ENCODE results near the gene RHOF. TPM values are rescaled to one million over a fixed set of nuclear protein-coding genes. Genes with fewer than 3 reads are reported as not detected.
"Not testable (repeated sequence)": the region's sequence is repeated elsewhere in the genome, so short reads cannot be mapped to it uniquely, and the experiment has no call there.

RHOF gene
- total RNA-seq, 2 donors from 2014 or later: 9.9 to 10.2 TPM

DNA sequence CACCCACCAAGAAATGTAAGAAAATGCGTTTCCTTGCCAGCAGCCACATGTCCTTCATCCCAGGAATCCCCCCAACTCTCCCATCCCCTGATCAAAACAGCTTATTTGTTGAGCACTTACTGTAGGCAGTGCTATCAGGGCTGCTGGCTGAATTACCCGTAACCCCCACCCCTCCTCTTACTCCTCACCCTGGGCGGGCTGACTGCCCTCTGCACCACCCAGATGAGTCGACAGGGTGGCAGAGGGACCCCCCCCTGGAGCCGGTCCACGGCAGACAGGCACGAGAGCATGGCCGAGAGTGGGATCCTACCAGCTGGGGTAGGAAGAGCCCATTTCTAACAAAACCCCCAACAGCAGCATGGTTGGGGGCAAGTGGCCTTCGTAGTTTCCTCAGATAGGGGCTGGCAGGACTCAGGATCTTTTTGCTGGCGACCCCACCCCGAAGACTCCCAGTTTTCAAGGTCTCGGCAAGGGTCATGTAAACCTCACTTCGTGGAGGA is 1.1 kb upstream of the RHOF start:
- ATAC-seq: peak; percentile 19
- 0% methylated on average over 2 to 13 of the region's 13 CpGs for WGBS, 2 donors
- intact Hi-C loops (cut with DNase I): loop anchor here (10.0 kb wide), 1 partner anchor 90 kb away; the partner anchor contains the start of gene PSMD9

DNA sequence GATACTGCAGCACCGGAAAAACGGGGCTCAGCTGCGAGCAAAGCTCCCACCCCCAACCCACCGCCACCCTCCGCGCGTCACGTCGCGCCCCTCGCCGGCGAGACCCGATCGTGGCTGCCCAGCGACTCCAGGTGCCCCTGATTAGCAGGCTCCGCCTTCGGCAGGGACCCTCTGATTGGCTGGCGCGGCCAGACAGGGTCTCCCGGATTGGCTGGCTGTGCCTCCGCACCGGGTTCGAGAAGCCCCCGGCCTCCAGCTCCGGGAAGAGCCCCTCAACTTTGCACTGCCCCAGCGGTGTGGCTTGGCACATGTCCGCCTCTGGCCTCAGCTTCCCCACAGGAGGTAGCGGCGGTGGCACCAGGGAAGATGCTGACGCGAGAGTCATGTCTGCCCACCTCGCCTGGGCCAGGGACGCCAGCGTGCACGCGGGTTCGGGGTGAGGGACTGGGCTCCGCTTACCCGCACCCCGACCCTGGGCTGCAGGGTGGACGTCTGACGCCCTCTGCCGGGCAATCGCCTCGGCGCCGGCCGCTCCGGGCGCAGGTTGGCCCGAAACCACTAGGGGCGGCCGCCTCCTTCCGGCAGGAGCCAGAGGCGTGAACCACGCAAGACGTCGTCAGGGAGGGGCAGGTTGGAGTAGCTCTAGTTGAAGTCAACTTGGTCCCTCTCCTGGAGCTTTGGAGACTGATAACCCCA is 498 bp upstream of the RHOF start:
- H3K36me3 ChIP-seq (replicated peaks in 1 of 2; ENCODE audit: insufficient read depth in 1 of 2, low read depth in 2 of 2): no peaks in the 10 kb centered on the region
- TF ChIP-seq CTCF (IDR thresholded peaks at IDR 0.05) (peak; percentile 100), POLR2A (IDR thresholded peaks at IDR 0.05) (peak in 2 of 3 donors; percentile 51 to 55)
- no peaks in the 10 kb centered on the region for H3K9me3 ChIP-seq
- peak overlapping the region; percentile 4 to 43 for H3K4me3 ChIP-seq
- 0 to 5% methylated on average over 19 to 58 of the region's 59 CpGs for WGBS, 2 donors
- intact Hi-C loops (cut with DNase I): loop anchor here (10.0 kb wide), 1 partner anchor 91 kb away; the partner anchor contains the start of gene PSMD9
- peak overlapping the region; percentile 89 to 100 (median 100) for H3K27ac ChIP-seq
- ATAC-seq (peak; percentile 71), DNase-seq (peak; percentile 92 to 93 (median 92))
- peaks cover 74% of the 10 kb centered on the region for H3K4me1 ChIP-seq
- H3K27me3 ChIP-seq: no peaks in the 10 kb centered on the region

More for the DNA sequence above, 1.1 kb upstream of the RHOF start:
- H3K9me3 ChIP-seq: no peaks in the 10 kb centered on the region
- peak overlapping the region; percentile 89 to 100 (median 100) for H3K27ac ChIP-seq
- TF ChIP-seq CTCF (IDR thresholded peaks at IDR 0.05): no peak
- peak in 1 of 3 donors; percentile 21 for TF ChIP-seq POLR2A (IDR thresholded peaks at IDR 0.05)
- peaks cover 78% of the 10 kb centered on the region for H3K4me1 ChIP-seq
- no peaks in the 10 kb centered on the region for H3K36me3 ChIP-seq (replicated peaks in 1 of 2; ENCODE audit: insufficient read depth in 1 of 2, low read depth in 2 of 2)
- H3K4me3 ChIP-seq: no peak overlapping the region
- no peaks in the 10 kb centered on the region for H3K27me3 ChIP-seq
- peak; percentile 52 to 56 (median 54) for DNase-seq

- peak overlapping the region; percentile 11 to 62 (median 26) for H3K27ac ChIP-seq
- H3K4me3 ChIP-seq: peak overlapping the region; percentile 4 to 43
- no peaks in the 10 kb centered on the region for H3K36me3 ChIP-seq (replicated peaks in 1 of 2; ENCODE audit: insufficient read depth in 1 of 2, low read depth in 2 of 2)
- TF ChIP-seq CTCF (IDR thresholded peaks at IDR 0.05) (no peak), POLR2A (IDR thresholded peaks at IDR 0.05) (no peak)
- intact Hi-C loops (cut with DNase I): loop anchor here (10.0 kb wide), 1 partner anchor 92 kb away; the partner anchor contains the start of gene PSMD9
- H3K9me3 ChIP-seq: no peaks in the 10 kb centered on the region
- WGBS, 2 donors: 12 to 23% methylated on average over 27 to 48 of the region's 48 CpGs
- H3K4me1 ChIP-seq: peaks cover 62% of the 10 kb centered on the region
- DNase-seq (peak in 1 of 4 donors; percentile 50), ATAC-seq (no peak)
- H3K27me3 ChIP-seq: no peaks in the 10 kb centered on the region
Observed at GRCh38 chr12:121792607-121793439, 665 bp downstream of the RHOF start.

GRCh38 chr12:121791671-121792551 is 1.6 kb downstream of the RHOF start:
- no peak overlapping the region for H3K4me3 ChIP-seq
- DNase-seq: no peak

DNA sequence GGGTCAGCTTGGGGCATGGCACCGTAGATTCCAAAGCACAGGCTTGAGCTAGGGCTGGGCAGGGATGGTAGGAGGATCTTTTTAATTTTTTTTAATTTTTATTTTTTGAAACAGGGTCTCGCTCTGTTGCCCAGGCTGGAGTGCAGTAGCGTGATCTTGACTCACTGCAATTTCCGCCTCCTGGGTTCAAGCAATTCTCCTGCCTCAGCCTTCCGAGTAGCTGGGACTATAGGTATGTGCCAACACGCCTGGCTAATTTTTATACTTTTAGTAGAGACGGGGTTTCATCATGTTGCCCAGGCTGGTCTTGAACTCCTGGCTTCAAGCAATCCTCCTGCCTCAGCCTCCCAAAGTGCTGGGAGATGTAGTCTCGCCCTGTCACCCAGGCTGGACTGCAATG is 2.7 kb downstream of the RHOF start:
- not testable (repeated sequence) for H3K36me3 ChIP-seq (replicated peaks in 1 of 2; ENCODE audit: insufficient read depth in 1 of 2, low read depth in 2 of 2); ATAC-seq; H3K4me3 ChIP-seq; DNase-seq; H3K9me3 ChIP-seq; H3K27me3 ChIP-seq
- intact Hi-C loops (cut with DNase I): loop anchor here (10.0 kb wide), 1 partner anchor 94 kb away; the partner anchor contains the start of gene PSMD9
- H3K27ac ChIP-seq: peak overlapping the region in 1 of 4 donors; percentile 56
- WGBS, 2 donors: 93 to 94% methylated on average over 8 of the region's 8 CpGs
- H3K4me1 ChIP-seq: peaks cover 52% of the 10 kb centered on the region

More at GRCh38 chr12:121791671-121792551, 1.6 kb downstream of the RHOF start:
- 75 to 82% methylated on average over 9 to 14 of the region's 14 CpGs for WGBS, 2 donors
- TF ChIP-seq CTCF (IDR thresholded peaks at IDR 0.05) (no peak), POLR2A (IDR thresholded peaks at IDR 0.05) (no peak)
- peaks cover 60% of the 10 kb centered on the region for H3K4me1 ChIP-seq
- no peak for ATAC-seq
- H3K9me3 ChIP-seq: no peaks in the 10 kb centered on the region
- H3K27ac ChIP-seq: peak overlapping the region in 1 of 4 donors; percentile 62
- H3K27me3 ChIP-seq: no peaks in the 10 kb centered on the region
- intact Hi-C loops (cut with DNase I): loop anchor here (10.0 kb wide), 1 partner anchor 93 kb away; the partner anchor contains the start of gene PSMD9
- H3K36me3 ChIP-seq (replicated peaks in 1 of 2; ENCODE audit: insufficient read depth in 1 of 2, low read depth in 2 of 2): no peaks in the 10 kb centered on the region

All from body of pancreas (tissue), 4 donors.